Activated CD8-positive, alpha-beta memory T cell treated with anti-CD3 and anti-CD28 coated beads for 36 hours (primary cell): ENCODE measurements around the gene FAM162B. TPM values are rescaled to one million over a fixed set of nuclear protein-coding genes. Genes with fewer than 3 reads are reported as not detected.
"Not testable (repeated sequence)": the region's sequence is repeated elsewhere in the genome, so short reads cannot be mapped to it uniquely, and the experiment has no call there.

ENCODE experiments used
- CTCF ChIA-PET: fragments of 350-600 bp; sonication (Branson Sonifier 250); formaldehyde crosslinking; loops from one replicate; lab custom pipeline; 2021; ENCODE audit warnings: antibody characterized with exemption; lab: Charles Lee
- POLR2A ChIA-PET: fragments of 350-600 bp; sonication (Branson Sonifier 250); formaldehyde crosslinking; loops from one replicate; lab custom pipeline; 2021; ENCODE audit warnings: antibody characterized with exemption; lab: Charles Lee
- total RNA-seq, 2 experiments: library from RNA; stranded (reverse); gene quantifications; one replicate each; pipeline ENCODE4 v1.2.3, GENCODE V29; 2021

Gene FAM162B
- total RNA-seq, 2 experiments from 2014 or later, result not detected

GRCh38 chr6:116737004-116737403, 28.5 kb downstream of the FAM162B start:
- ChIA-PET CTCF (no interaction called here), POLR2A (no interaction called here)

GRCh38 chr6:116730513-116730912, 35.0 kb downstream of the FAM162B start:
- ChIA-PET CTCF (no interaction called here), POLR2A (no interaction called here)

GRCh38 chr6:116726947-116727346, 38.6 kb downstream of the FAM162B start:
- CTCF ChIA-PET, result no interaction called here

GRCh38 chr6:116714761-116715160, 50.8 kb downstream of the FAM162B start:
- ChIA-PET CTCF (no interaction called here), POLR2A (no interaction called here)

More at GRCh38 chr6:116726947-116727346, 38.6 kb downstream of the FAM162B start:
- POLR2A ChIA-PET, result no interaction called here

GRCh38 chr6:116714296-116714695, 51.2 kb downstream of the FAM162B start:
- CTCF ChIA-PET, result interaction anchor here (0.6 kb wide), 1 partner anchor 12 kb away, joined by 3 read pairs; no protein-coding TSS in a partner anchor
- POLR2A ChIA-PET, result interaction anchor here (0.6 kb wide), 1 partner anchor 10 kb away, joined by 3 read pairs; no protein-coding TSS in a partner anchor

GRCh38 chr6:116705917-116706316, 59.6 kb downstream of the FAM162B start:
- CTCF ChIA-PET, result no interaction called here

GRCh38 chr6:116703888-116704287, 61.6 kb downstream of the FAM162B start:
- CTCF ChIA-PET, result not testable (repeated sequence)
- POLR2A ChIA-PET, result interaction anchor here (0.9 kb wide), 1 partner anchor 10 kb away, joined by 3 read pairs; no protein-coding TSS in a partner anchor

More at GRCh38 chr6:116705917-116706316, 59.6 kb downstream of the FAM162B start:
- POLR2A ChIA-PET, result no interaction called here

Other genes with a start within 250 kb of the FAM162B start
- not detected for gene TRAPPC3L, start 220.0 kb downstream of the FAM162B start, total RNA-seq
- not detected for gene CALHM4, start 212.0 kb downstream of the FAM162B start, total RNA-seq
- gene RWDD1, start 194.2 kb downstream of the FAM162B start, total RNA-seq, result 10 to 100 TPM; 51.0 to 52.4 TPM
- gene RSPH4A, start 149.2 kb downstream of the FAM162B start, total RNA-seq, result under 1 TPM in 1 of 2 experiments, not detected in 1; 0.08 TPM
- 10 to 100 TPM; 15.7 to 19.3 TPM for gene ZUP1, start 97.0 kb downstream of the FAM162B start, total RNA-seq
- 10 to 100 TPM in 1 of 2 experiments, 1 to 10 TPM in 1; 6.9 to 11.0 TPM for gene KPNA5, start 84.5 kb downstream of the FAM162B start, total RNA-seq
- not detected for gene GPRC6A, start 63.4 kb upstream of the FAM162B start, total RNA-seq
- not detected for gene RFX6, start 111.5 kb upstream of the FAM162B start, total RNA-seq